Mesothelial cell of epicardium (in vitro differentiated cells): ENCODE data around the gene NR3C2. TPM values are rescaled to one million over a fixed set of nuclear protein-coding genes. Genes with fewer than 3 reads are reported as not detected.

Experiments
- DNase-seq, 2 experiments: peaks; one replicate each; pipeline ENCODE4 v3.0.0; 2021; ENCODE audit warnings: low spot score in 2 of 2; ENCODE audit not compliant: unreplicated experiment in 2 of 2
- H3K27ac Mint-ChIP-seq: 2 replicates; pipeline ENCODE4 v1.8.0; 2021; ENCODE audit warnings: mixed read lengths
- H3K27me3 Mint-ChIP-seq: 2 replicates; pipeline ENCODE4 v1.8.0; 2021; ENCODE audit warnings: low read depth, mixed read lengths
- H3K36me3 Mint-ChIP-seq: 2 replicates; pipeline ENCODE4 v1.8.0; 2021; ENCODE audit warnings: mixed read lengths
- H3K4me1 Mint-ChIP-seq: 2 replicates; pipeline ENCODE4 v1.8.0; 2021; ENCODE audit warnings: mixed read lengths
- H3K4me3 Mint-ChIP-seq: 2 replicates; pipeline ENCODE4 v1.8.0; 2021; ENCODE audit warnings: mild to moderate bottlenecking, moderate library complexity, mixed read lengths
- H3K9me3 Mint-ChIP-seq: 2 replicates; pipeline ENCODE4 v1.8.0; 2021; ENCODE audit warnings: mixed read lengths
- CTCF ChIP-seq: fragments of 200-600 bp; sonication (generic); IDR thresholded peaks from one replicate; pipeline ENCODE4 v1.5.0; 2021; ENCODE audit warnings: antibody characterized with exemption; ENCODE audit not compliant: unreplicated experiment
- total RNA-seq: library from RNA; stranded (reverse); gene quantifications from 3 replicates; pipeline ENCODE4 v1.2.1, GENCODE V29; 2021

The NR3C2 gene
- total RNA-seq, 1 donor from 2014 or later = 5.2 TPM

GRCh38 chr4:148057984-148058859, 384.0 kb downstream of the NR3C2 start:
- no peak overlapping the region for H3K4me3 Mint-ChIP-seq
- no peak for TF ChIP-seq CTCF
- DNase-seq = no peak
- no peaks in the 10 kb centered on the region for H3K27me3 Mint-ChIP-seq
- peaks cover 30% of the 10 kb centered on the region for H3K4me1 Mint-ChIP-seq
- H3K36me3 Mint-ChIP-seq = peaks cover 3% of the 10 kb centered on the region
- no peaks in the 10 kb centered on the region for H3K9me3 Mint-ChIP-seq
- H3K27ac Mint-ChIP-seq = no peak overlapping the region

GRCh38 chr4:148057516-148057915, 384.7 kb downstream of the NR3C2 start:
- DNase-seq = no peak

GRCh38 chr4:148056879-148057278, 385.3 kb downstream of the NR3C2 start:
- Mint-ChIP-seq H3K36me3 (peaks cover 3% of the 10 kb centered on the region), H3K4me1 (peaks cover 36% of the 10 kb centered on the region), H3K9me3 (no peaks in the 10 kb centered on the region), H3K4me3 (no peak overlapping the region), H3K27ac (no peak overlapping the region), H3K27me3 (no peaks in the 10 kb centered on the region)
- TF ChIP-seq CTCF = no peak
- DNase-seq = no peak

More at GRCh38 chr4:148057516-148057915, 384.7 kb downstream of the NR3C2 start:
- H3K27ac Mint-ChIP-seq = no peak overlapping the region
- no peak overlapping the region for H3K4me3 Mint-ChIP-seq
- peaks cover 3% of the 10 kb centered on the region for H3K36me3 Mint-ChIP-seq
- H3K27me3 Mint-ChIP-seq = no peaks in the 10 kb centered on the region
- peaks cover 36% of the 10 kb centered on the region for H3K4me1 Mint-ChIP-seq
- no peaks in the 10 kb centered on the region for H3K9me3 Mint-ChIP-seq
- no peak for TF ChIP-seq CTCF

GRCh38 chr4:148055844-148056243, 386.4 kb downstream of the NR3C2 start:
- H3K27ac Mint-ChIP-seq = no peak overlapping the region
- no peak overlapping the region for H3K4me3 Mint-ChIP-seq
- H3K27me3 Mint-ChIP-seq = no peaks in the 10 kb centered on the region
- H3K4me1 Mint-ChIP-seq = peaks cover 35% of the 10 kb centered on the region
- peaks cover 3% of the 10 kb centered on the region for H3K36me3 Mint-ChIP-seq
- peaks cover under 1% of the 10 kb centered on the region for H3K9me3 Mint-ChIP-seq
- DNase-seq = no peak
- no peak for TF ChIP-seq CTCF

GRCh38 chr4:148054275-148054674, 387.9 kb downstream of the NR3C2 start:
- TF ChIP-seq CTCF = no peak
- no peak overlapping the region for H3K27ac Mint-ChIP-seq
- H3K36me3 Mint-ChIP-seq = peaks cover 5% of the 10 kb centered on the region
- no peaks in the 10 kb centered on the region for H3K27me3 Mint-ChIP-seq
- H3K9me3 Mint-ChIP-seq = peaks cover 4% of the 10 kb centered on the region
- peaks cover 33% of the 10 kb centered on the region for H3K4me1 Mint-ChIP-seq
- no peak for DNase-seq
- H3K4me3 Mint-ChIP-seq = no peak overlapping the region
